Measurements from ENCODE around the gene CCL15.

- TF ChIP-seq CTCF (IDR thresholded peaks at IDR 0.05) (no peak), ZFX (IDR thresholded peaks at IDR 0.05; ENCODE audit: borderline replicate concordance) (no peak)
These were observed 2.6 kb downstream of the CCL15 start for GRCh38 chr17:35998756-35999155.

Measured in 22Rv1 (cell line).